ENCODE results near the gene PROS1.
"Not testable (repeated sequence)": the region's sequence is repeated elsewhere in the genome, so short reads cannot be mapped to it uniquely, and the experiment has no call there.

PROS1 gene

GRCh38 chr3:93961489-93961888 is 12.2 kb downstream of the PROS1 start:
- Histone ChIP-seq H3K79me2 (ENCODE audit: insufficient read depth, low read length) (no peaks in the 10 kb centered on the region), H3K9ac (ENCODE audit: low read depth, low read length) (no peak overlapping the region), H4K20me1 (ENCODE audit: insufficient read depth, low read length) (no peaks in the 10 kb centered on the region), H3K4me2 (ENCODE audit: insufficient read depth, low read length) (no peak overlapping the region), H3K9me3 (ENCODE audit: insufficient read depth, low read length, severe bottlenecking) (no peaks in the 10 kb centered on the region), H3K27ac (ENCODE audit: low read length) (no peak overlapping the region), H3K36me3 (ENCODE audit: insufficient read depth, low read length) (no peaks in the 10 kb centered on the region), H3K27me3 (ENCODE audit: insufficient read depth, low read length, poor library complexity) (no peaks in the 10 kb centered on the region), H3K4me3 (ENCODE audit: low read depth in 1 of 2, low read length in 2 of 2) (no peak overlapping the region), H2AFZ (ENCODE audit: low read depth, low read length) (no peak overlapping the region), H3K4me1 (ENCODE audit: insufficient read depth, low read length) (no peaks in the 10 kb centered on the region)
- DNase-seq (no peak), ATAC-seq (ENCODE audit: insufficient read depth, low read depth) (no peak)
- TF ChIP-seq EZH2 (IDR thresholded peaks at IDR 0.05; ENCODE audit: borderline replicate concordance, low read depth, low read length, severe bottlenecking) (no peak), CTCF (IDR thresholded peaks at IDR 0.05; ENCODE audit: borderline replicate concordance, extremely low read depth, low read length, poor library complexity, severe bottlenecking) (no peak)

GRCh38 chr3:93961026-93961425 is 12.7 kb downstream of the PROS1 start:
- Histone ChIP-seq H3K27me3 (ENCODE audit: insufficient read depth, low read length, poor library complexity) (no peaks in the 10 kb centered on the region), H3K79me2 (ENCODE audit: insufficient read depth, low read length) (no peaks in the 10 kb centered on the region), H3K4me1 (ENCODE audit: insufficient read depth, low read length) (no peaks in the 10 kb centered on the region), H3K9ac (ENCODE audit: low read depth, low read length) (no peak overlapping the region), H3K27ac (ENCODE audit: low read length) (no peak overlapping the region), H4K20me1 (ENCODE audit: insufficient read depth, low read length) (no peaks in the 10 kb centered on the region), H2AFZ (ENCODE audit: low read depth, low read length) (no peak overlapping the region), H3K4me2 (ENCODE audit: insufficient read depth, low read length) (no peak overlapping the region), H3K9me3 (ENCODE audit: insufficient read depth, low read length, severe bottlenecking) (no peaks in the 10 kb centered on the region), H3K36me3 (ENCODE audit: insufficient read depth, low read length) (no peaks in the 10 kb centered on the region), H3K4me3 (ENCODE audit: low read depth in 1 of 2, low read length in 2 of 2) (no peak overlapping the region)
- TF ChIP-seq EZH2 (IDR thresholded peaks at IDR 0.05; ENCODE audit: borderline replicate concordance, low read depth, low read length, severe bottlenecking) (no peak), CTCF (IDR thresholded peaks at IDR 0.05; ENCODE audit: borderline replicate concordance, extremely low read depth, low read length, poor library complexity, severe bottlenecking) (no peak)
- ATAC-seq (ENCODE audit: insufficient read depth, low read depth) = no peak
- no peak for DNase-seq

GRCh38 chr3:93949958-93950357 is 23.7 kb downstream of the PROS1 start:
- not testable (repeated sequence) for H3K4me3 ChIP-seq (ENCODE audit: low read depth in 1 of 2, low read length in 2 of 2); H4K20me1 ChIP-seq (ENCODE audit: insufficient read depth, low read length); ATAC-seq (ENCODE audit: insufficient read depth, low read depth); H3K4me1 ChIP-seq (ENCODE audit: insufficient read depth, low read length); H2AFZ ChIP-seq (ENCODE audit: low read depth, low read length); H3K27ac ChIP-seq (ENCODE audit: low read length); H3K9ac ChIP-seq (ENCODE audit: low read depth, low read length); H3K27me3 ChIP-seq (ENCODE audit: insufficient read depth, low read length, poor library complexity); H3K9me3 ChIP-seq (ENCODE audit: insufficient read depth, low read length, severe bottlenecking); H3K36me3 ChIP-seq (ENCODE audit: insufficient read depth, low read length); H3K4me2 ChIP-seq (ENCODE audit: insufficient read depth, low read length); H3K79me2 ChIP-seq (ENCODE audit: insufficient read depth, low read length)
- peak; percentile 10 for DNase-seq

- not testable (repeated sequence) for H3K4me1 ChIP-seq (ENCODE audit: insufficient read depth, low read length); H3K27ac ChIP-seq (ENCODE audit: low read length); H3K4me2 ChIP-seq (ENCODE audit: insufficient read depth, low read length); H4K20me1 ChIP-seq (ENCODE audit: insufficient read depth, low read length); DNase-seq; H2AFZ ChIP-seq (ENCODE audit: low read depth, low read length); H3K27me3 ChIP-seq (ENCODE audit: insufficient read depth, low read length, poor library complexity); ATAC-seq (ENCODE audit: insufficient read depth, low read depth); H3K36me3 ChIP-seq (ENCODE audit: insufficient read depth, low read length); H3K9me3 ChIP-seq (ENCODE audit: insufficient read depth, low read length, severe bottlenecking); H3K4me3 ChIP-seq (ENCODE audit: low read depth in 1 of 2, low read length in 2 of 2); H3K79me2 ChIP-seq (ENCODE audit: insufficient read depth, low read length); H3K9ac ChIP-seq (ENCODE audit: low read depth, low read length)
Observed at GRCh38 chr3:93937485-93937884, 36.2 kb downstream of the PROS1 start.

Data from DND-41 (cell line).